NCI-H345 (cell line): ENCODE data around the gene CXXC5.

ENCODE experiments used
- DNase-seq: peaks from one replicate; lab custom pipeline; 2025; lab: John Stamatoyannopoulos, UW

The CXXC5 gene

GRCh38 chr5:139681466-139681865 is 33.3 kb downstream of the CXXC5 start:
- DNase-seq: no peak

GRCh38 chr5:139682016-139682975 is 34.1 kb downstream of the CXXC5 start:
- no peak for DNase-seq

DNA sequence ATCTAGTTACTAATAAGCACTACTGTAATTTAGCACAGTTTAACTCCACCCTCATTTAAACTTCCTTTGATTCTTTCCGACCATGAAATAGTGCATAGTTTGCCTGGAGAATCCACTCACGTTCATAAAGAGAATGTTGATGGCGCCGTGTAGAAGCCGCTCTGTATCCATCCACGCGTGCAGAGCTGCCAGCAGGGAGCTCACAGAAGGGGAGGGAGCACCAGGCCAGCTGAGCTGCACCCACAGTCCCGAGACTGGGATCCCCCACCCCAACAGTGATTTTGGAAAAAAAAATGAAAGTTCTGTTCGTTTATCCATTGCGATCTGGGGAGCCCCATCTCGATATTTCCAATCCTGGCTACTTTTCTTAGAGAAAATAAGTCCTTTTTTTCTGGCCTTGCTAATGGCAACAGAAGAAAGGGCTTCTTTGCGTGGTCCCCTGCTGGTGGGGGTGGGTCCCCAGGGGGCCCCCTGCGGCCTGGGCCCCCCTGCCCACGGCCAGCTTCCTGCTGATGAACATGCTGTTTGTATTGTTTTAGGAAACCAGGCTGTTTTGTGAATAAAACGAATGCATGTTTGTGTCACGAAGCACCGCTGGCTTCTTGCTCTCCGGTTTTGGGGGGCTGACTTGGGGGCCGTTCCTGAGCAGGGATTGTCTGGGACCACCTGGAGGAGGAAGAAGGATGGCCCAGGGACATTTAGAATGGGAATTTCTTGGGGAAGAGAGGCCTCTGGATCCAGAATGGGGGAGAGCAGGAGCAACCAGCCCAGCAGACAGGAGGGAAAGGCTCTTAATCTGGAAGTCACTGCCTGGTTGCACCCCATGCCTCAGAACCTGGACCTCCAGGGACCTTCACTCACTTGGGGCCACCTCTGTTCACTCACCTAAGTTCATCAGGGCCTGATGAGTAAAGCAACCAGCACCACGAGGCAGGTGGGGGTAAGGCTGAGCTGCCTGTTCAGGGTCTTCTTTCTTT is 35.4 kb downstream of the CXXC5 start:
- no peak for DNase-seq

DNA sequence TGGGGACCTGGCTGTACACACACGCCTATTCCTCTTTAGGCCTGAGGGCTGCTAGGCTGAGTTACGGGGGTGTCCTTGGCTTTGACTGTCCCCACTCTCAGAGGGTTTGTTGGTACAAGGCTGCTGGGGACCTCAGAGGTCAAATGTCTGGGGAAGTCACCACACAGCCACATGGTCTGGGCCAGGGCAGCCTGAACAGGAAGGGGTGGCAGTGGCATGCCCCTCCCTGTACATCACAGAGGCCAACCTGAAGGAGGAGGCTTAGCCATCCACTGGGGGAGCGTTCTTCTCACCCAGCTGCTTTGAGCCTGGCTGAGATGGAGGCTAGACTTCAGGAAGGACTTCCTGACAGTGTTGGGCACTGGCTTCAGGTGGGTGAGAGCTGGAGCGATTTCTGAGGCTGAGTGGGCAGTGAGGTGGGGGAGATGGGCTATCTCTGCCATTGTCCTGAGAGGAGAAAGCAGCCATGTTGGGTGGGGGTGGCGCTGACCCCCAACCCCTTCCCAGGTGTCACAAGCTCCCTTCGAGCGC is 36.3 kb downstream of the CXXC5 start:
- no peak for DNase-seq

DNA sequence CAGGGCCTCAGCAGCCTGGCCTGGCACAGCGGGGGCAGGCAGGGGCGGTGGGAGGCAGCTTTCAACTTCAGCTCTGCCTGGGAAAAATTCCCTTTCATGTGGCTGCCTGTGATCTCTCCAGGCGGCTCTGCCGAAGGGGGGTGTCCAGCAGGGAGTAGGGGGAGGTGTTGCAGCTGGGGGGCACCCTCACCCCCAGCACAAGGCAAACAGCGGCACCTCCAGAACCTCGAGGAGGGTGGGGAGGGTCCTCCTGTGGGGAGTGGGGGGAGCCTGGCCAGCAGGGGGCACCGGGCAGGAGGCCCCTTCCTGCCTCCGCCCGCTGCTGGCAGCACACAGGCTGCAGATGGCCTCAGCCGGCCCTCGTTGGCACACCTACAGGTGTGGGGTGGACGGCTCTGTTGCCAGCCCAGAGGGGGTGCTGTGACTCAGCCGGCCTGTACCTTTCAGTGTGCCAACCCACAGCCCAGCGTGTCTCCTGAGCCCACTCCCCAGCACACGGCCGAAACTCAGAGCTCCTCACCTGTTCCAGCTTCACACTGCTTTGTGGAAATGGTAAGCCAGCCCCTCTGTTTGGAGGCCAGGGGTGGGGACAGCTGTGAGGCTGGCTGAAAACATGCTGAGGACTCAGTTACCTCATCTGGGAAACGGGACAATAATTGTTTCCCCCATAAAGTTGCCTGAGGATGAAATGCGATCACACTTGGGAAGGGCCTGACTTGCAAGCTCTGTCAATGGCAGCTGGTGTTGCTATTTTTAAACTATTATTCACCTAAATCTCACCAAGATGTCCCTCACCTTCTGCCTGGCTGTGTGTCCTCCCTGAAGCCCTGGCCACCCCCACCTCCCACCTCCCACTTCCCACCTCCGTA is 37.0 kb downstream of the CXXC5 start:
- DNase-seq: no peak

DNA sequence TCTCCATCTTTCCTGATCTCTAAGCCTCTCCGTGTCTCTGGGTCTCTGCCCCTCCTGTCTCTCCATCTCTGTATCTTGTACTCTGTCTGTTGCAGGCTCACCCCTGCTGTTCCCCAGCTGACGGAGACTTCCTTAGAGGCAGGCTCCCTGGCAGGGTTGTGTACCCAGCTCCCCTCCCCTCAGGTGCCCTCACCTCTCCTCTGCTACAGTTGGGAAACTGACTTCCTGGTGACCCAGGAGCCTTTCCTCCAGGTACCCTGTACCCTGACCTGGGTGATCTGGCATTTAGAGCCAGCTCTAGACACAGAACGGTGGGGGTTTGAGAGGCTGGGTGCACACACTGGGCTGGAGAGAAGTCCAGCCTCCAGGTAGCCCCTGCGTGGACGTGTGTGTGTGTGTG is 37.7 kb downstream of the CXXC5 start:
- DNase-seq: no peak

DNA sequence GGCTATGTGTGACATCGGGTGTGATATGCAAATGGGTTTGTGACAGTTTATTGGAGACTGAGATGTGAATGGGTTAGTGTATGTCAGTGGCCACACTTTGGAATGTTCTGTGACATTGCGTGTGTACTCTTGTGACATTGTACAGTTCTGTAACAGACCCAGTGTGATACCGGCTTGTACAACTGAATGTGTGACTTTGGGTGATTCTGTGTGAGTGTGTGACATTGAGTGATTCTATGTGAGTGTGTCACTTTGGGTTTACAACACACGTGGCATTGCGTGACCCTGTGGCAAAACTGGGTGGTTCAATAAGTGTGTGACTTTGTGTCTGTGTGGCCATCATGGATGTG is 38.2 kb downstream of the CXXC5 start:
- no peak for DNase-seq

DNA sequence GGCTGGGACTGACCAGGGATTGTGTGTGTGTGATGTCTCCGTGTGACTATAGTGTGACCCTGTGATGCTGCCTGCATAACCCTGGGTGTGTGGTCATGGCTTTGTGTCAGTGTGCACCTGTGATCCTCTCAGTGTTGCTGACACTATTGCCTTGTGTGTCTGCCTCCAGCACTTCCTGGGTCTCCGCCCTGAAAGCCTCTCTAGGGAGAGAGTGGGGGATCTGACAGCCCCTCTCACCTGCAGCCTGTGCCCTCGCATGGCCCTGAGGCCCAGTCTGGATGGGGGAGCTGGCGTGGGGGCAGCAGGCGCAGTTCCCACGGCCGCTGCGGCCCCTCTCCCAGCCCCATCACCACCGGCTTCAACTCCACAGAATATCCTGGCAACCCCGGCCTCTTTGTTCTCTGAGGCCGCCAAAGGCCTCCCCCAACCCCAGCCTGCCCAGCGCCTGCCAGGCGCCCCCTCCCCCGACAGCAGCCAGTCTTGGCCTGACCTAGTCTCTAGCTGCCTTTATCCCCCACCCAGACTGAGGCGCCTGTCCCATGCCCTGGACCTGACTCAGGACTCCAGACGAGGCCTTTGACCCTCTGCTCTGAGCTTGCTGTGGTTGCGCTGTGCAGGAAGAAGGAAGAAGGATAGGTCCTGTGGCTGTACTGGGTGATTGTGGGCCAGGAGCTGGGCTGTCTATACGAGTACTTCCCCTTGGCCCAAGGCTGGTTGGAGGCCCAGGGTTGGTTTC is 38.7 kb downstream of the CXXC5 start:
- DNase-seq: no peak

GRCh38 chr5:139687656-139688055 is 39.5 kb downstream of the CXXC5 start:
- DNase-seq: no peak

- no peak for DNase-seq
Measured at GRCh38 chr5:139688088-139688702, 40.0 kb downstream of the CXXC5 start.

DNA sequence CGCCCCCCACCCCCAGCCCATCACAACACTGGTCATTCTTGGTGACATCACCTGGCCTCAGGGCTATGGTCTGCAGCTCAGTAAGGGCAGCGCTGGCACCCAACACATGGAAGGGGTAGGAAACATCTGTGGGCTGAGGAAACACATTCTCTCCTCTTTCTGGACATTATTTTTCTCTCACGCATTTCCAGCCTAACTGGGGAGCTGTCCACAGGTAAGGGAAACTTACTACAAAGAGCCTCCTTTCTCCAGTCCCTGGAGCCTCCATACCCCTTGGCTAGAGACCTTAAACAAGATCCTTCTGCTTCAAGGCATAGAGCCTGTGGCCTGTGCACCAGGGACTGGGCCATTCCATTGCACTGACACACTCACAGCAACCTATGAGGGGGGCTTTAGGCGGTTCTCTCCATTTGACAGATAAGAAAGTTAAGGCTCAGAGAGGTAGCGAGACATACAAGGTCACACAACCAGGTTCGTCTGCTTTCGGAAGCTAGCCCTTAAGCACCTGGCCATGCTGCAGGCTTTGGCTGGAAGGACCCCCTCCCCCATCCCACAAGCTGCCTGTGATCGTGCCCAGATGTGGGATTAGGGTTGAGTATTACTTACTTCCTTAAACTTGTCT is 40.7 kb downstream of the CXXC5 start:
- DNase-seq: no peak

GRCh38 chr5:139689631-139690063 is 41.5 kb downstream of the CXXC5 start:
- no peak for DNase-seq

DNA sequence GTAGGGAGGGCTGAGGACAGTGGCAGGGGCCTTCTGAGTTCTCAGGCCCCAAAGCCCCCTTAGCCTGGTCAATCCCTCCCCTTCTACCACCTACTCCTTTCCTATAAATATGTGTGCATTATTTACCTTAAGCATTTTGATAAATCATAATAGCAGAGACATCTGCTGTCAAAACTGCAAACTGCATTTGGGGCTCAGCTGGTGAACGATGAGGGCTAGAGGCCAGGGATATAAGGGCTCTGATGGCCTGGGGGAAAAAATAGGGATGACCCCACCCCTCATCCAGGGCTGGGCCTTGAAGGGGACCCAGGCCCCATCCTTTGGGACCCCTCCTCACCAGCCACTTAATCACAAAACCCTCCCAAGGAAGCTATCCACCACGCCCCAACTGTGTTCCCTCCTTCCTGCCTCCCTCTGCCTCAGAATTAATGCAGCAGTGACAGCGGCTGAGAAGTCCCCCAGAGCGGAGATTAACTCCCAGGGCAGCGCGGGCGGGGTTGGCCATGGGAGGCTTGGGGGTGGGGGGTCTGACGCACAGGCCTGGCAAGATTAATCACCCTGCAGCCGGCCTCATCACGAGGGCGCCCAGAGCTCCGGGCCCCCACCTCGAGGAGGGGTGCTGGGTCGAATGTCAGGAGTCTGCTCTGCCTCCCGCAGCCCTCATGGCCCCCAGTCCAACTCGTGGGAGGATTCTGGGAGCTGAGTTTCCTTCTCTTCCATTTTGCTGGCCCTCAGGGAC is 42.1 kb downstream of the CXXC5 start:
- DNase-seq: no peak

GRCh38 chr5:139690803-139691629 is 42.9 kb downstream of the CXXC5 start:
- DNase-seq: no peak

- DNase-seq: no peak
Measured at GRCh38 chr5:139692148-139692547, 44.0 kb downstream of the CXXC5 start.

DNA sequence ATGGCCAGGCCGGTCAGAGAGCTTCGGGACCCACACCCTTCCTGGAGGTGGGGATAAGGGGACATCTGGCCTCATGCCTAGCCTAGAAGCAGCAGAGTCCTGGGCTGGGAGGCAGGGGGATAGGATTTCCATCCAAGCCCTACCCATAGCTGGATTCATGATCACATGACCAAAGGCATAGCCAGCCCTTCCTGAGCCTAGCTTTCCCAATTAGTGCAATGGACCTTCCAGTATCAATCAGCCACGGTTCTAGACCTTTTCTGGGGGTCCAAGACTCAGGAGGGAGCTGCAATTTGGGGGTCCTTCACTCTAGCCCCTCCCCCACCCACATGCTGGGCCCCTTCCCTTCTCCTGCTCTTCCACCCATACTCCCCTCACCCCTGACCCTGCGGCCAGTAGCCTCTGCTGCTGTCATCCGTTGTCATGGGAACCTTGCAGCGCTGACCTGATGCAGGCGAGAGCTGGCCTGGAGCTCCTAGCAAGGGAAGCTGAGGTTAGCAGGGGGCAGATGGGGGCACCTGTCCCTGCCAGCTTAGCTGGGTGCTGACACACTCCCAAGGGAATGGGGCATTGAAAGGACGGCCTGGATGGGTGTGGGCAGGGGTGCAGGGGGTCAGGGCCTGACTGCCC is 44.6 kb downstream of the CXXC5 start:
- DNase-seq: no peak

- no peak for DNase-seq
Measured at GRCh38 chr5:139693676-139694364, 45.7 kb downstream of the CXXC5 start.
